ENCODE data around the gene DOCK9.

DNA sequence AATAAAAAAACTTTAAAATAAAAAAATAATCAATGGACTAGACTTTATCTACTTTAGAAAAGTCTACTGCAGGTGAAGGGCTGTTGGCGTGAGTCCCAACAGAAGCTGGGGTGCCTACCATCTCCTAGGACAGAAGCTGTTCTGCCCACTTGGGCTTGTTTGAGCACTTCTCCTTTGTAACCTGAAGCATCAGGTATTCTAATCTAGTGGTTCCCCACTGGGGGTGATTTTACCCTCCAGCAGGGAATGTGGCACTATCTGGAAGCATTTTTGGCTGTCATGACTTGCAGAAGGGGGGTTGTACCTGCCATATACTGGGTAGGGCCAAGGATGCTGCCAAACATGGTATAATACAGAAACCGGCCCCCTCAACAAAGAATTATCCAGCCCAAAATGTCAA lies 16.2 kb upstream of the DOCK9 start:
- TF ChIP-seq EZH2 (IDR thresholded peaks at IDR 0.05; ENCODE audit: borderline replicate concordance, low read depth, low read length) (no peak), ZNF146 (CRISPR knock-in tag; IDR thresholded peaks at IDR 0.05; ENCODE audit: unreplicated experiment) (no peak), ERF (CRISPR knock-in tag; IDR thresholded peaks at IDR 0.05) (no peak), RAD21 (CRISPR knock-in tag; conservative IDR thresholded peaks at IDR 0.05 in 1 of 2, IDR thresholded peaks at IDR 0.05 in 1 of 2) (no peak), ZNF121 (CRISPR knock-in tag; conservative IDR thresholded peaks at IDR 0.05) (no peak), ZNF143 (CRISPR knock-in tag; IDR thresholded peaks at IDR 0.05) (no peak), RFX1 (IDR thresholded peaks at IDR 0.05) (no peak)
- TF ChIP-seq, protein P1, sequence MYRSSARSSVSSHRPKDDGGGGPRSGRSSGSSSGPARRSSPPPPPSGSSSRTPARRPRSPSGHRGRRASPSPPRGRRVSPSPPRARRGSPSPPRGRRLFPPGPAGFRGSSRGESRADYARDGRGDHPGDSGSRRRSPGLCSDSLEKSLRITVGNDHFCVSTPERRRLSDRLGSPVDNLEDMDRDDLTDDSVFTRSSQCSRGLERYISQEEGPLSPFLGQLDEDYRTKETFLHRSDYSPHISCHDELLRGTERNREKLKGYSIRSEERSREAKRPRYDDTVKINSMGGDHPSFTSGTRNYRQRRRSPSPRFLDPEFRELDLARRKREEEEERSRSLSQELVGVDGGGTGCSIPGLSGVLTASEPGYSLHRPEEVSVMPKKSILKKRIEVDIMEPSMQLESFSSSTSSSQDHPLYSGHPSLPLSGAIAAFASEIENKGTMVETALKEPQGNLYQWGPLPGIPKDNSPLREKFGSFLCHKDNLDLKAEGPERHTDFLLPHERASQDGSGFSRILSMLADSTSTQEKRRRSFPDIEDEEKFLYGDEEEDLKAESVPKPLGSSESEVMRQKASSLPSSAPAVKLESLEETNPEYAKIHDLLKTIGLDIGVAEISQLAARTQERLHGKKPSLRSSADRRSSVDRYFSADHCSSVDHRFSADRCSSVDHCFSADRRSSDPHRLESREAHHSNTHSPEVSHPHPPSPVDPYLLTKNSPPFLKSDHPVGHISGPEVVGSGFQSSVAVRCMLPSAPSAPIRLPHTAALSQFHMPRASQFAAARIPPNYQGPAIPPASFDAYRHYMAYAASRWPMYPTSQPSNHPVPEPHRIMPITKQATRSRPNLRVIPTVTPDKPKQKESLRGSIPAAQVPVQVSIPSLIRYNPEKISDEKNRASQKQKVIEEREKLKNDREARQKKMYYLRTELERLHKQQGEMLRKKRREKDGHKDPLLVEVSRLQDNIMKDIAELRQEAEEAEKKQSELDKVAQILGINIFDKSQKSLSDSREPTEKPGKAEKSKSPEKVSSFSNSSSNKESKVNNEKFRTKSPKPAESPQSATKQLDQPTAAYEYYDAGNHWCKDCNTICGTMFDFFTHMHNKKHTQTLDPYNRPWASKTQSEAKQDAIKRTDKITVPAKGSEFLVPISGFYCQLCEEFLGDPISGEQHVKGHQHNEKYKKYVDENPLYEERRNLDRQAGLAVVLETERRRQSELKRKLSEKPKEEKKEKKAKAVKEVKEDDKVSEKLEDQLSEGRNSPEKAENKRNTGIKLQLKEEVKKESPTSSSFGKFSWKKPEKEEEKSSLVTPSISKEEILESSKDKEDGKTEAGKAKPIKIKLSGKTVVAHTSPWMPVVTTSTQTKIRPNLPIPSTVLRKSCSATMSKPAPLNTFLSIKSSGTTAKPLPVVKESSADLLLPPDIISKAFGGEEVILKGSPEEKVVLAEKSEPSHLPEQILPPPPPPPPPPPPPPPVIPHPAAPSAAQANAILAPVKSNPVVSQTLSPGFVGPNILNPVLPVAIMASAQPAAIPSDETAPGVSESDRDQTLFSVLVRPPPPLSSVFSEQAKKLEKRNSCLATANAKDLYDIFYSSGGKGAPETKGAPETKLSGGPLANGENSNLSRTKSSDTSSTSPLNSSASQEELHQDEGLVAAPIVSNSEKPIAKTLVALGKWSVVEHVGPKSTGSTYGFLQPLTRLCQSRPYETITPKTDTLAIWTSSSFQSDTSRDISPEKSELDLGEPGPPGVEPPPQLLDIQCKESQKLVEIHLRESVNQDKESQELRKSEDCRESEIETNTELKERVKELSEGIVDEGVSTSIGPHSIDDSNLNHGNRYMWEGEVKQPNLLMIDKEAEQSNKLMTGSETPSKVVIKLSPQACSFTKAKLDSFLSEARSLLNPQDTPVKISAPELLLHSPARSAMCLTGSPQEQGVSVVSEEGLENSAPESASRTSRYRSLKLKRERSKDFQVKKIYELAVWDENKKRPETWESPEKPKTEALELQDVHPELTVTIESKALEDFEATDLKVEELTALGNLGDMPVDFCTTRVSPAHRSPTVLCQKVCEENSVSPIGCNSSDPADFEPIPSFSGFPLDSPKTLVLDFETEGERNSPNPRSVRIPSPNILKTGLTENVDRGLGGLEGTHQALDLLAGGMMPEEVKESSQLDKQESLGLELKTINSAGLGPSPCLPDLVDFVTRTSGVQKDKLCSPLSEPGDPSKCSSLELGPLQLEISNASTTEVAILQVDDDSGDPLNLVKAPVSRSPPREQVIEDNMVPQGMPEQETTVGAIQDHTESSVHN (IDR thresholded peaks at IDR 0.05; ENCODE audit: borderline replicate concordance in 1 of 2, low read depth in 1 of 2) = no peak
- TF ChIP-seq, protein P2, sequence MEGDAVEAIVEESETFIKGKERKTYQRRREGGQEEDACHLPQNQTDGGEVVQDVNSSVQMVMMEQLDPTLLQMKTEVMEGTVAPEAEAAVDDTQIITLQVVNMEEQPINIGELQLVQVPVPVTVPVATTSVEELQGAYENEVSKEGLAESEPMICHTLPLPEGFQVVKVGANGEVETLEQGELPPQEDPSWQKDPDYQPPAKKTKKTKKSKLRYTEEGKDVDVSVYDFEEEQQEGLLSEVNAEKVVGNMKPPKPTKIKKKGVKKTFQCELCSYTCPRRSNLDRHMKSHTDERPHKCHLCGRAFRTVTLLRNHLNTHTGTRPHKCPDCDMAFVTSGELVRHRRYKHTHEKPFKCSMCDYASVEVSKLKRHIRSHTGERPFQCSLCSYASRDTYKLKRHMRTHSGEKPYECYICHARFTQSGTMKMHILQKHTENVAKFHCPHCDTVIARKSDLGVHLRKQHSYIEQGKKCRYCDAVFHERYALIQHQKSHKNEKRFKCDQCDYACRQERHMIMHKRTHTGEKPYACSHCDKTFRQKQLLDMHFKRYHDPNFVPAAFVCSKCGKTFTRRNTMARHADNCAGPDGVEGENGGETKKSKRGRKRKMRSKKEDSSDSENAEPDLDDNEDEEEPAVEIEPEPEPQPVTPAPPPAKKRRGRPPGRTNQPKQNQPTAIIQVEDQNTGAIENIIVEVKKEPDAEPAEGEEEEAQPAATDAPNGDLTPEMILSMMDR (IDR thresholded peaks at IDR 0.05 in 2 of 3, conservative IDR thresholded peaks at IDR 0.05 in 1 of 3; ENCODE audit: insufficient read depth in 2 of 3, low read depth in 1 of 3, low read length in 3 of 3) = no peak
- TF ChIP-seq, protein P3, sequence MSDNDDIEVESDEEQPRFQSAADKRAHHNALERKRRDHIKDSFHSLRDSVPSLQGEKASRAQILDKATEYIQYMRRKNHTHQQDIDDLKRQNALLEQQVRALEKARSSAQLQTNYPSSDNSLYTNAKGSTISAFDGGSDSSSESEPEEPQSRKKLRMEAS (CRISPR knock-in tag; IDR thresholded peaks at IDR 0.05) = no peak
- TF ChIP-seq, protein P4, sequence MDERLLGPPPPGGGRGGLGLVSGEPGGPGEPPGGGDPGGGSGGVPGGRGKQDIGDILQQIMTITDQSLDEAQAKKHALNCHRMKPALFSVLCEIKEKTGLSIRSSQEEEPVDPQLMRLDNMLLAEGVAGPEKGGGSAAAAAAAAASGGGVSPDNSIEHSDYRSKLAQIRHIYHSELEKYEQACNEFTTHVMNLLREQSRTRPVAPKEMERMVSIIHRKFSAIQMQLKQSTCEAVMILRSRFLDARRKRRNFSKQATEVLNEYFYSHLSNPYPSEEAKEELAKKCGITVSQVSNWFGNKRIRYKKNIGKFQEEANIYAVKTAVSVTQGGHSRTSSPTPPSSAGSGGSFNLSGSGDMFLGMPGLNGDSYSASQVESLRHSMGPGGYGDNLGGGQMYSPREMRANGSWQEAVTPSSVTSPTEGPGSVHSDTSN (CRISPR knock-in tag; IDR thresholded peaks at IDR 0.05; ENCODE audit: low read depth) = no peak
- TF ChIP-seq, protein P4 (tag; conservative IDR thresholded peaks at IDR 0.05; ENCODE audit: low read depth) = no peak

Measured in K562 (cell line).